Cerebellar nuclear complex (tissue), 1 donor: ENCODE results near the gene SVIL.
"Not testable (repeated sequence)": the region's sequence is repeated elsewhere in the genome, so short reads cannot be mapped to it uniquely, and the experiment has no call there.

Experiments used
- DNase-seq, 2 experiments: peaks; one replicate each; lab custom pipeline; 2025; lab: John Stamatoyannopoulos, UW

SVIL gene

GRCh38 chr10:29451946-29452345 lies 182.8 kb downstream of the SVIL start:
- no peak for DNase-seq

DNA sequence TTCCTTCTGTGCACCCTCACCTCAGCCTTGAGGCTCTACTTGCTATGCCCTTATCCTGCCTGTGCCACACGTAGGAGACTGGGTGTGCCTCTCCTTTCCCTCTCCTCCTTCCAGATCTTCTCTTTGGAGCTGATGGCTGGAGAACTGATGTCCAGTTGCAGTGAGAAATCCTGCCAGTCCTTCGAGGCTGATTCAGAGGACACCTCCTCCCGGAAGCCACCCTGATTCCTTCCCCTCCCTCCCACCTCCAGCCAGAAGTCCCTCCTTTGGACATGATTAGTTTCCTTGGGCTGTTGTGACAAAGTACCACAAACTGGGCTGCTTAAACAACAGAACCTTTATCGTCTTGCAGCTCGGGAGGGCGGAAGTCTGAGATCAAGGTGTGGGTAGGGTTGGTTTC lies 184.4 kb downstream of the SVIL start:
- no peak for DNase-seq

GRCh38 chr10:29448756-29449592 lies 185.8 kb downstream of the SVIL start:
- peak in 1 of 2 experiments; percentile 6 for DNase-seq

GRCh38 chr10:29448125-29448524 lies 186.6 kb downstream of the SVIL start:
- DNase-seq = no peak

DNA sequence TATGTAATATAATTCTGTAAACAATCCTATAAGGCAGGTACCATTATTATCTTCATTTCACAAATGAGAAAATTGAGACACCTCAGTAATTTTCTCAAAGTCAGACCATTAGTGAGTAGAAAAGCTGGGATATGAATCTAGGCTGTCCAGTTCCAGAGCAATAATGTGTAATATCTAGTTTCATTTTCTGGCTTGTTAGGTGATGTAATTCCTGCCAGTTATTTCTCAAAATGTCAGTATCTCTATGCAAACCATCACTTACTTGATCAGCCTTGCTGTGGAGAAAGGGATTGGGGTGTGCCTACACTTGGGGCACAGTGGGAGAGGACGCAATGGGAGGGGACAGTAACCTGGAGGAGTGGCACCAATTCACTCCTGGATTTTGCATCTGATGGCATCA lies 188.4 kb downstream of the SVIL start:
- DNase-seq = no peak

- no peak for DNase-seq
Measured at GRCh38 chr10:29443745-29444523, 190.8 kb downstream of the SVIL start.

DNA sequence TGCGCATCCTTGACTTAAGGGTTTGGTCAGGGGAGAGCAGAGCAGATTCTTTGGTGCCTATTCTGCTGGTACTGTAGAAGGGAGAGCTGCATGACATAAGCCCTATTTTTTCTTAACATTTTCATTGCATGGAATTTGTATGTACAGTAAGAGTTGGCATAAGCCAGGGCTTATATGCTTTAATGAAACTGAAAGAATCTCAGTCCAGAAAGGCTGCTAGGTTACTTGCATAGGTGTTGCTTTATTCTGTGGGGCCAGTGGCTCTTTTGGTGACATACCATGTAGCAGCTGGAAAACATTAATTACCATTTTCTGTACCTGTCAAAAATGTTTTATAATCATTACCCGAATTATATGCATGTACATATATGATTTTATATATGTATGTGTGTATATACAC lies 193.8 kb downstream of the SVIL start:
- no peak for DNase-seq

DNA sequence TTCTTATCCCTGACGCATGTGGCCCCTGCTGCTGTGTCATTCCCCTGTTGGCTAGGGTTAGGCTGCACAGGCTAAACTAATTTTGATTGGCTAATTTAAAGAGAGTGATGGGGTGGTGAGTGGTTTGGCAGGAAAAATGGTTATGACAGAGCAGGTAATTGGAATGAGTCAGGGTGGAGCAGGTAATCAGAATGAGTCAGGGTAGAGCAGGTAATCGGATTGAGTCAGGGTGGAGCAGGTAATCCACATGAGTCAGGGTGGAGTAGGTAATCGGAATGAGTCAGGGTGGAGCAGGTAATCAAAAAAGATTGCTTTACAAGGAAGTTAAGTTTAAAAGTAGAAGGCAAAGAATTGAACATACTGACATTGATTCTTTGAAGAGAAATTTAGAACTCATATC lies 195.8 kb downstream of the SVIL start:
- DNase-seq = not testable (repeated sequence)

DNA sequence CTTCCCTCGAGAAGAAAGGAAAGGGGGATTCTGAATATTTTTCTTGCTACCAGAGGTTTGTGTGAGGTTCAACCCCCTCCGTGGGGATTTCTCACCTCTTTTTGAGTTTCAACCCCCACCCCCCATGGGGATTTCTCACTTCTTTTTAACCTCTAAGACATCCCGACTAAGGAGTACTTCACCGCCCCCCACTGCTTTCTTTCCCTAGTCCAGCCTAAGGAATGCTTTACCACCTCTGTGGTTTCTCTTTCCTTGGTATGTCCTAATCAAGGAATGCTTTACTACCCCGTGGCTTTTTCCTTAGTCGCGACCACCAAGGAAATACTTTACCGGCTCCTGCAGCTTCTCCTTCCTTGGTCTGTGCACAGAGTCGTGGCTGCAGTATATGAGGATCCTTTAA lies 196.5 kb downstream of the SVIL start:
- no peak for DNase-seq

GRCh38 chr10:29437871-29438270 lies 196.9 kb downstream of the SVIL start:
- no peak for DNase-seq

- no peak for DNase-seq
Measured at GRCh38 chr10:29435809-29436501, 198.8 kb downstream of the SVIL start.

DNA sequence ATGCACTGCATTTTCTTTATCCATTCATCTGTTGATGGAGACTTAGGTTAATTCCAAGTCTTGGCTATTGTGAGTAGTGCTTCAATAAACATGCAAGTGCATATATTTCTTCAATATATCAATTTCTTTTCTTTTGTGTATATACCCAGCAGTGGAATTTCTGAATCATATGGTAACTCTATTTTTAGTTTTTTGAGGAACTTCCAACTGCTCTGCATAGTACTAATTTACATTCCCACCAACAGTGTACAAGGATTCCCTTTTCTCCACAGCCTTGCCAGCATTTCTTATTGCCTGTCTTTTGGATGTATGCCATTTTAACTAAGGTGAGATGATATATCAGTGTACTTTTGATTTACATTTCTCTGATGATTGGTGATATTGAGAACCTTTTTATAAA lies 200.7 kb downstream of the SVIL start:
- DNase-seq = no peak

DNA sequence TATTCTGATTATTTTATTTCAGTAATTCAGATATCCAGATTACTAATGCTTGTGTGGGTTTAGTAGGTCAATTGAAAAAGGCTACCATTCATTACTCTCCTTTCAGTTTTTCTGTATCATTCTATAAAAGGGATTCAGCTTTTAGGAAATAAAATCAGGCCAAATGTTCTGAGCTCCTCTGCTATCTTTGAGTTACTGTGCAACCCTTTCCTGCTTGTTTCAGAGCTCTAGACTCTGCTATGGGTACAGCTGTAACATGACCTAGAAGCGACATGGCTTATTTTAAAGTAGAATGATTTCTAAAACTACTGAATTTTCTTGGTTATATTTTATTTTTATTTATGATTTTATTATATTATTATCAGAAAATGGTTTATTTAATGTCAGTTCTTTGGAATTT lies 203.1 kb downstream of the SVIL start:
- no peak for DNase-seq

DNA sequence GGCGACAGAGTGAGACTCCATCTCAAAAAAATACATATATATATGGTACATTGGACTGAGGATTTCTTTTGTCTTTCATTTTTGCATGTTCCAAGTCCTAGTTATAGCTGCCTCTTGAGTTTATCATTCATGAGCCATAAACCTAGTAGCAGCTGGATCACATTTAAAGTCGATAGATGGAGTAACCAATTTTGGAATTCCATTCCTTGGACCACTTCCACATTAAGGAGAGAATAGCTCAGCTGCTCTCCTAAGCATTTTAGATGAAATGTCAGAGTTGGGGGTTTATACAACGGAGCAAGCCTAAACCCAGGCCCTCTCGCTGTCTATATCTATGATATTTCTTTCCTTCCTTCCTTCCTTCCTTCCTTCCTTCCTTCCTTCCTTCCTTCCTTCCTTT lies 204.7 kb downstream of the SVIL start:
- DNase-seq = no peak

DNA sequence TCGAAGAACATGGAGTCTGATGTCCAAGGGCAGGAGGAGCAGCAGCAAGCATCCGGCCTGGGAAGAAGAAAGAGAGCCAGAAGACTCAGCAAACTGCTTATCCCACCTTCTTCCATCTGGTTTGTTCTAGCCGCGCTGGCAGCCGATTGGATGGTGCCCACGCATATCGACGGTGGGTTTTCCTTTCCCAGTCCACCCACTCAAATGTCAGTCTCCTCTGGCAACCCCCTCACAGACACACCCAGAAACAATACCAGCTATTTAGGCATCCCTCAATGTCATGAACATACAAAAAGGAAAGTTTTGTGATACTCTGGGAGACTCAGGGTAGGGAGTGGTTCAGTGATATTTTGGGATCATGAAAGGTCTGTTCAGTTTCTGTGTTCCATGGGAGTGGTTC lies 206.3 kb downstream of the SVIL start:
- no peak for DNase-seq

- no peak for DNase-seq
Measured at GRCh38 chr10:29427667-29428066, 207.1 kb downstream of the SVIL start.

- DNase-seq = no peak
Measured at GRCh38 chr10:29426420-29426819, 208.4 kb downstream of the SVIL start.

DNA sequence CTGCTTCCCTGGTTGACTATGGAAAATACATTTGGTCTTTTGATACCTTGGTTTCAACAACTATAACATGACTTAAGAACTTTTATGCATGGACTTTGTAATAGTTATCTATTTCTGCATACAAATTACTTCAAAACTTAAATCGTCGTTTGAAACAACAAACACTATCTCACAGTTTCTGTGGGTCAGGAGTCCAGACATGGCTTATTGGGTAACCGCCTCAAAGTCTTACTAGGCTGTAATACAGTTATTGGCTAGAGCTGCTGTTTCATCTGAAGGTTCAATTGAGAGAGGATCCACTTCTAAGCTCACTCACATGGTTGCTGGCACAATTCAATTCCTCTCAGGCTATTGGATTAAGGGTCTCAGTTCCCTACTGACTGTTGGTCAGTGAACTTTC lies 210.8 kb downstream of the SVIL start:
- no peak for DNase-seq

DNA sequence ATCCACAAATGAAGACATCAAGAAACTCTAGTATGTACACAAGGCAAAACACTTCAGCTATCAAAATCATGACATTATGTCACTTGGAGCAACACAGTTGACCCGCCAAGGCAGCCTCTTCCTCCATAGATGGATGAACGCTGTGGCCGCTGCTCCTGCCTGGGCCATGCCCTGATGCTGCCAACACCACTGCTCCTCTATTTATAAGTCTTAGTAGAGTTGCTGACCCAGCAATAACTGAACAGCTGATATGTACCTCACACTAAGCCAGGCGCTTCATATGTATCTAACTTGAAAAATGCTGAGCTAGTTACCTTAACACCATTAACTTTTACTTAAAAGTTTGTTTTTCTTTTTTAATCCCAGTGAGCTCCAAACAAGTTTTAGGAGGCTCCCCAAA lies 214.0 kb downstream of the SVIL start:
- no peak for DNase-seq

- no peak for DNase-seq
Measured at GRCh38 chr10:29417324-29417723, 217.4 kb downstream of the SVIL start.

GRCh38 chr10:29415876-29416275 lies 218.9 kb downstream of the SVIL start:
- DNase-seq = no peak

- DNase-seq = no peak
Measured at GRCh38 chr10:29414501-29414900, 220.3 kb downstream of the SVIL start.

- DNase-seq = no peak
Measured at GRCh38 chr10:29412485-29412884, 222.3 kb downstream of the SVIL start.
